NB4 (cell line): Measurements from ENCODE around the gene ANKRD11.

Experiments
- DNase-seq: peaks from one replicate; pipeline ENCODE4 v3.0.0; 2010; ENCODE audit warnings: low read depth
- H3K4me3 ChIP-seq: one replicate; pipeline ENCODE4 v1.5.1; 2011; ENCODE audit warnings: mild to moderate bottlenecking, low read depth, low read length, moderate library complexity
- MYC ChIP-seq: IDR thresholded peaks from 2 replicates; pipeline ENCODE4 v1.6.1; 2011; ENCODE audit warnings: low read depth, low read length
- POLR2A ChIP-seq: IDR thresholded peaks from 2 replicates; pipeline ENCODE4 v1.6.1; 2011; ENCODE audit warnings: mild to moderate bottlenecking; ENCODE audit not compliant: insufficient read length; ENCODE audit errors: extremely low read depth
- TF ChIP-seq, protein P1 (sequence below): IDR thresholded peaks from one replicate; pipeline ENCODE4 v1.5.1; 2012; ENCODE audit warnings: low read depth, low read length
- TF ChIP-seq, protein P2 (sequence below): IDR thresholded peaks from 2 replicates; pipeline ENCODE4 v1.6.1; 2011; ENCODE audit warnings: low read depth, low read length

Gene ANKRD11

DNA sequence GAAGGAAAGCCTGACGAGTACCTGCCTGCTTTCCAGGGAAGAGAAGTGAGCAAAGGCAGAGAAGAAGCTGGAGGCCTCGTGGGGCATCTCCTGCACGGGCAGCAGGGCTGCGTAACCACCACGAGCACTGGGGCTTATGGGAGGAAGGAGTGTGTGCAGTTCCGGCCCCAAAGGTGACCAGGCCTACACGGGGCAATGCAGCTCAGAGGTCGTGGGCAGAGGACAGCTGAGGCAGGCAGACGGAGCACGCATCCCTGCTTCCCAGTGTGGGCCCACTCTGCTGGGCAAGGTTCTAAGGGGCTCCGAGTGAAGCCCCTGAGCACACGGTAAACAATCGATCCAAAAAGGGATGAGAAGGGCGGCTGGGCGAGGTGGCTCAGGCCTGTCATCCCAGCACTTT, 109.7 kb downstream of the ANKRD11 start:
- DNase-seq = no peak
- H3K4me3 ChIP-seq = no peak overlapping the region
- TF ChIP-seq, protein P1, sequence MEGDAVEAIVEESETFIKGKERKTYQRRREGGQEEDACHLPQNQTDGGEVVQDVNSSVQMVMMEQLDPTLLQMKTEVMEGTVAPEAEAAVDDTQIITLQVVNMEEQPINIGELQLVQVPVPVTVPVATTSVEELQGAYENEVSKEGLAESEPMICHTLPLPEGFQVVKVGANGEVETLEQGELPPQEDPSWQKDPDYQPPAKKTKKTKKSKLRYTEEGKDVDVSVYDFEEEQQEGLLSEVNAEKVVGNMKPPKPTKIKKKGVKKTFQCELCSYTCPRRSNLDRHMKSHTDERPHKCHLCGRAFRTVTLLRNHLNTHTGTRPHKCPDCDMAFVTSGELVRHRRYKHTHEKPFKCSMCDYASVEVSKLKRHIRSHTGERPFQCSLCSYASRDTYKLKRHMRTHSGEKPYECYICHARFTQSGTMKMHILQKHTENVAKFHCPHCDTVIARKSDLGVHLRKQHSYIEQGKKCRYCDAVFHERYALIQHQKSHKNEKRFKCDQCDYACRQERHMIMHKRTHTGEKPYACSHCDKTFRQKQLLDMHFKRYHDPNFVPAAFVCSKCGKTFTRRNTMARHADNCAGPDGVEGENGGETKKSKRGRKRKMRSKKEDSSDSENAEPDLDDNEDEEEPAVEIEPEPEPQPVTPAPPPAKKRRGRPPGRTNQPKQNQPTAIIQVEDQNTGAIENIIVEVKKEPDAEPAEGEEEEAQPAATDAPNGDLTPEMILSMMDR = no peak
- TF ChIP-seq POLR2A = no peak
- no peak for TF ChIP-seq MYC
- TF ChIP-seq, protein P2, sequence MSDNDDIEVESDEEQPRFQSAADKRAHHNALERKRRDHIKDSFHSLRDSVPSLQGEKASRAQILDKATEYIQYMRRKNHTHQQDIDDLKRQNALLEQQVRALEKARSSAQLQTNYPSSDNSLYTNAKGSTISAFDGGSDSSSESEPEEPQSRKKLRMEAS = no peak

DNA sequence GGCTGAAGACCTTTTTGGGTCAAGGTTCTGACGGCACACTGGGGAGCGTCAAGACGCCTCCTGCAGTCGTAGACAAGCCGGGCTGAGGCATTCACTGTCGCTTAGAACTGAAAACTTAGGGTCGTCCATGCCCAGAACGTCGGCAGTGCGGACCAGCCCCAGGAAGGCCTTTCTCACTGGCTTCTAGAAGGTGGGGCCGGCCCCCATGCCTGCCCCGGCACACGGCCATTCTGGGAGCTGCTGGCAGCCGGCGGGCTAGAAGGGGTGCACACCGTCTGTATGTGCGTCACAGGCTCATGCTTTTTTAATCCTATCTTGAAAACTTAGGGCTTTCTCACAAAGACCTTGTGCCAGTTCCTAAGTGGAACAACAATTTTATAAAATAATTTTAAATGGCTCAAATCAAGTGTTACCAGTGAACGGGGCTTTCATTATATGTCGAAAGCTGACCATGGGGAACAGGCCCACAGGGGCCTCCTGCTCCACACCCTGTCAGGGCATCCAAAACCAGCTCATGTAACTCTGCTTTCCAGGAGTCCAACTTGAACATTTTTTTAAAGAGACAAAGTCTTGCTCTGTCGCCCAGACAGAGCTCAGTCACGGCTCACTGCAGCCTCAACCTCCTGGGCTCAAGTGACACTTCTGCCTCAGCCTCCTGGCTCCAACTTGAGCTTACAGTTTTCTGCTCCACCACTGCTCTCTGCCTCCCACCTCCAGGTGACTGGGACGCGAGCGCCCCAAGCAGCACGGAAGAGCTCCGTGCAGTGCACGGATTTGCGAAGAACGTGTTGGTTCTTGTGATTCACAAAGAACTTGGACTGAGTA, 111.2 kb downstream of the ANKRD11 start:
- no peak for DNase-seq
- TF ChIP-seq, protein P1 = no peak
- TF ChIP-seq POLR2A = no peak
- TF ChIP-seq MYC = no peak
- TF ChIP-seq, protein P2 = no peak
- no peak overlapping the region for H3K4me3 ChIP-seq

DNA sequence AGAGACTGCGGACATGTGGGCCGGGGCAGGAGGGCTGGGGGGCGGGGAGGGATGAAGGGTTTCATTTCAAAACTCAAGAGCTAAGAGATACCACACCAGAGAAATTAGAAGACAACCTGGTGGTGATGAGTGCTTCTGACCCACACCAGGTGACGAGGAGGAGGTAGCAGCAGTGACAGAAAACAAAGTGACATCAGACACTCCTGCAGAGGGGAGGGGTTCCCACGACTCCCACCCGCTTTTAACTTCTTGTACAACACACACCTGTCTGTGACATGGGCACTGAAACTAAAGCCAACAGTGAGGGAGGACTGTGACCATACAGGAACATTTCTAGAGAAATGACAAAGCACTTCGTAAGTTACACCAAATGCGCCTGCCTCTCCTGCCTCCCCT, 112.9 kb downstream of the ANKRD11 start:
- DNase-seq = no peak
- H3K4me3 ChIP-seq = no peak overlapping the region
- TF ChIP-seq, protein P1 = no peak
- TF ChIP-seq MYC (no peak), POLR2A (no peak)
- TF ChIP-seq, protein P2 = no peak

DNA sequence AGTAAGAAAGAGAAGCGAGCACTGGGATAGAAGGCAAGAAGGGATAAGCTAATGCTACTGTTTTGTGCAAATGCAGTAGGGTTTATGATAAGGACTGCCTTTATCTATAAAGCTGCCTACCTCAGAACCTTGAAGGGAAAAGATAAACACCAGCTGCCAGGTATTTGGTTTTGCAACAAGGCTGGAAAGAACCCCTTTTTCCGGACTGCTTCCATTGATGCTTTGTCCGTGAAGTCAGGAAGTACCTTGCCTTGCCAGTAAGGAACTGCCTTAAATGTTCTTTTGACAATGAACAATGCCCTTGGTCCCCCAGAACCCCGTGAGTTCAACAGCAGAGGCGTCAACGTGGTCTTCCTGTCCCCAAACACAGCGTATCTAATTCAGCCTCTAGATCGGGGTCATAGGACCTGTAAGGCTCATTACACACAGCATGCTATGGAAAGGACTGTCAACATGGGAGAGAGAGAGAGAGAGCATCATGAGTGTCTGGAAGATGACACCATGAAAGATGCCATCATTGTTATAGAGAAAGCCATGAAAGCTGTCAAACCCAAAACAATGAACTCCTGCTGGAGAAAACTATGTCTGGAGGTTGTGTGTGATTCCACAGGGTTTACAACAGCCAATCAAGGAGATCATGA, 113.4 kb downstream of the ANKRD11 start:
- TF ChIP-seq MYC (no peak), POLR2A (no peak)
- TF ChIP-seq, protein P2 = no peak
- TF ChIP-seq, protein P1 = no peak
- H3K4me3 ChIP-seq = no peak overlapping the region
- no peak for DNase-seq

DNA sequence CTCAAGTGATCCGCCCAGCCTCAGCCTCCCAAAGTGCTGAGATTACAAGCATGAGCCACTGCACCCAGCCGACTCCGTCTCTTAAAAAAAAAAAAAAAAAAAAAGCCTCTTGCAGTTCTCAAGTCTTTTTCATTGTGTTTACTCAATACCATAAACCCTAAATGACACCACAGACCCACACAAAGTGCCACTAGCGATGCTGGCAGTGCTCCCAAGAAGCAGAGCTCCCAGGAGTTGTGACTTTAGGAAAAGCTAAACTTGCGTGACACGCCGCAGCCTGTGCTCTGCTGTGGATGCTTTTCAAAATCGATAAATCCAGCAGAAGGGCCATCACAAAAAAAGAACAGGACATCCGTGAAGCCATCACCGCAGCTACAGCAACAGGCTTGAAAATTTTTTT, 114.7 kb downstream of the ANKRD11 start:
- TF ChIP-seq, protein P1 = no peak
- TF ChIP-seq, protein P2 = no peak
- TF ChIP-seq POLR2A (no peak), MYC (no peak)
- H3K4me3 ChIP-seq = no peak overlapping the region
- DNase-seq = no peak
